Cerebellar cortex (tissue), 1 donor: ENCODE measurements around the gene DCHS2.

ENCODE experiments used
- DNase-seq: peaks from one replicate; pipeline ENCODE4 v3.0.0-alpha.2; 2015; ENCODE audit warnings: low spot score

The DCHS2 gene

GRCh38 chr4:154390324-154390723, 101.3 kb downstream of the DCHS2 start:
- DNase-seq, result no peak

GRCh38 chr4:154389148-154389547, 102.5 kb downstream of the DCHS2 start:
- DNase-seq, result no peak

- DNase-seq, result no peak
Observed at GRCh38 chr4:154384012-154384411, 107.6 kb downstream of the DCHS2 start.

- DNase-seq, result no peak
Observed at GRCh38 chr4:154376486-154376885, 115.1 kb downstream of the DCHS2 start.

GRCh38 chr4:154368060-154368459, 123.5 kb downstream of the DCHS2 start:
- no peak for DNase-seq

- peak; percentile 27 for DNase-seq
Observed at GRCh38 chr4:154367659-154368058, 123.9 kb downstream of the DCHS2 start.

GRCh38 chr4:154366956-154367355, 124.6 kb downstream of the DCHS2 start:
- peak; percentile 75 for DNase-seq

- DNase-seq, result peak; percentile 66
Observed at GRCh38 chr4:154364066-154364845, 127.3 kb downstream of the DCHS2 start.

- no peak for DNase-seq
Observed at GRCh38 chr4:154361450-154361849, 130.1 kb downstream of the DCHS2 start.

- no peak for DNase-seq
Observed at GRCh38 chr4:154360491-154360890, 131.1 kb downstream of the DCHS2 start.

GRCh38 chr4:154354883-154355282, 136.7 kb downstream of the DCHS2 start:
- DNase-seq, result no peak

GRCh38 chr4:154349829-154350228, 141.8 kb downstream of the DCHS2 start:
- no peak for DNase-seq

- DNase-seq, result no peak
Observed at GRCh38 chr4:154348657-154349056, 142.9 kb downstream of the DCHS2 start.

GRCh38 chr4:154345359-154345758, 146.2 kb downstream of the DCHS2 start:
- DNase-seq, result no peak

- DNase-seq, result no peak
Observed at GRCh38 chr4:154344686-154345085, 146.9 kb downstream of the DCHS2 start.

- no peak for DNase-seq
Observed at GRCh38 chr4:154343651-154344050, 147.9 kb downstream of the DCHS2 start.

GRCh38 chr4:154341448-154341847, 150.2 kb downstream of the DCHS2 start:
- no peak for DNase-seq

- DNase-seq, result no peak
Observed at GRCh38 chr4:154335588-154335987, 156.0 kb downstream of the DCHS2 start.

GRCh38 chr4:154332681-154333421, 158.7 kb downstream of the DCHS2 start:
- peak; percentile 4 for DNase-seq

GRCh38 chr4:154329939-154330338, 161.7 kb downstream of the DCHS2 start:
- no peak for DNase-seq

- peak; percentile 39 for DNase-seq
Observed at GRCh38 chr4:154329268-154329868, 162.2 kb downstream of the DCHS2 start.

GRCh38 chr4:154328030-154328429, 163.6 kb downstream of the DCHS2 start:
- DNase-seq, result no peak

- no peak for DNase-seq
Observed at GRCh38 chr4:154320521-154320920, 171.1 kb downstream of the DCHS2 start.
